Suppressor macrophage (primary cell): ENCODE measurements around the gene PBXIP1.
"Not testable (repeated sequence)": the region's sequence is repeated elsewhere in the genome, so short reads cannot be mapped to it uniquely, and the experiment has no call there.

Source experiments
- DNase-seq, 4 experiments: peaks; one replicate each; pipeline ENCODE4 v3.0.0-alpha.2; 2020 to 2022

PBXIP1 gene

DNA sequence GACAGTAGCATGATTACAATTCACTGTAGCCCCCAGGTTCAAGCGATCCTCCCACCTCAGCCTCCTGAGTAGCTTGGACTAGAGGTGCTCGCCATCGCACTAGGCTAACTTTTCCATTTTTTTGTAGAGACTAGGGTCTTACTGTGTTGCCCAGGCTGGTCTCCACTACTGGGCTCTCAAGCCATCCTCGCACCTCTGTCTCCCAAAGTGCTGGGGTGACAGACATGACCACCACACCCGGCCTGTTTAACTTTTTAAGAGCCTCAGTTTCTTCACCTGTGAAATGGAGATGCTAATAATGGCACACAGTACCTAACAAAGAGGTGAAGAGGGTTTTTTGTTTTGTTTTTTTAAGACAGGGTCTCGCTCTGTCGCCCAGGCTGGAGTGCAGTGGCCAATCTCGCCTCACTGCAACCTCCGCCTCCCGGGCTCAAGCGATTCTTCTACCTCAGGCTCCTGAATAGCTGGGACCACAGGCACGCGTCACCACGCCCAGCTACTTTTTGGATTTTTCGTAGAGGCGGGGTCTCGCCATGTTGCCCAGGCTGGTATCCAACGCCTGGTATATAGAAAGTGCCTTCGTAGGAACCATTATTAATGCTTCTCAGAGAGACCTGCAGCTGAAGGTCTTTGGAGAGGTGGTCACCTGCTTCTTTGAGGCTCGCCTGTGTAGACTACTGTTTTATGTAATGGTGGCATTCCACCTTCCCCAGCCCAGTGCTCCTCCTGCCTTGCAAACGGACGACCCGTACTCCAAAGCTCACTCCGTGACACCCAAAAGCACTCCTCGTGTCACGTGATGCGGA lies 19.9 kb downstream of the PBXIP1 start:
- DNase-seq, result no peak

DNA sequence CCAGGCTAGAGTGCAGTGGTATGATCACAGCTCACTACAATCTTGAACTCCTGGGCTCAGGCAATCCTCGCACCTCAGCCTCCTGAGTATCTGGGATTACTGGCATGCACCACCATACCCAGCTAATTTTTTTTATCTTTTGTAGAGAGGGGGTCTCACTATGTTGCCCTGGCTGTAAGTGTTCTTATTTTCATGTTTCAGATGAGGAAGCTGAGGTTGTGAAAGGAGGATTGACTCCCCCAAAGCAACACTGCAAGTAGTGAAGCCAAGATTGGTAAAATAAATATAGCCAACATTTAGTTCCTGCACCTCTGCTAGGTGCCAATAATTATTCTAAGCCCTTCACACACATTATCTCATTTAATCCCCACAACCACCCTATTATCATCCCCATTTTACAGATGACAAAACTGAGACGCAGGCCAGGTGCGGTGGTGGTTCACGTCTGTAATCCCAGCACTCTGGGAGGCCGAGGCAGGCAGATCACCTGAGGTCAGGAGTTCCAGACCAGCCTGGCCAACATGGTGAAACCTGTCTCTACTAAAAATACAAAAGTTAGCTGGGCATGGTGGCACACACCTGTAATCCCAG lies 21.4 kb downstream of the PBXIP1 start:
- DNase-seq, result no peak

DNA sequence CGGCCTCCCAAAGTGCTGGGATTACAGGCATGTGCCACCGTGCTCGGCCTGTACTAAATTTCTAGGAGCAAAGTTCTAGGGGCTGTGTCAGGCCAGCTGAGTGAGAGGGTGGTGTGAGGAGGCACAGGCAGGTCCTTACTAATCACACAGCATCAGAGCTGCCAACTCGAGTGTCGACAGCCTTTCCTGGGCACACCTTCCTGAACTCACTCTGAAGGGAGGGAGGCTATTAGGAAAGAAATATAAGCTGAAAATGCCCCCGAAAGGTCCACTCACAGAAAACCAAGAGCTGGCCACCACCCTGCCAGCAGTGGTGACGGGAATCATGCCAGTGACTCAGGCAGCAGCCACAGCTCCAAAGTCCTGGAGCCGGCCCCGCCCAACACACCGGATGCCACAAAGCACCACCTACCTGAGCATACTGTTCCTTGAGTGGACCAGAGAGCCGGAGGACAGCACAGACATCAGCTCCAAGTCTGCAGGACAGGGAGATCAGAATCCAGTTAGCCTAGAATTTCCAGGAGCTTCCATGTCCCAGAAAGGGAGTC lies 23.9 kb downstream of the PBXIP1 start:
- DNase-seq, result no peak

DNA sequence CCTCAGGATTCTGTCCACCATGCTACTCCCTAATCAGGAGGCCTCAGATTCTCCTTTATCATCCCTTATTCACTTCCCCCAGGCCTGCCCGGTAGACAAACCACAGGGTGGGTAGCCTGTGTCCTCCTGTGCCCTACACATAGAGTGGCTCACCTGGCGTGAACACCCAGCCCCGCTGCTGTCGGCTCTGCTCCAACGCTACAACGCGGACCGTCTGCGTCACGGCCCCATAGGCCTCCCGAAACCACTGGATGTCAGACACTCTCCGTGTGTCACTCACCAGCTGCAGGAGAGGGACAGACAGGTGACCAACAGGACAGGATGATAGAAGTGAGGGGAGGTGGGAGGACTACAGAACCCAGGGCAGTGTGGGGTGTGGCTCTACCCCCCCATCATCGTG lies 29.7 kb downstream of the PBXIP1 start:
- no peak for DNase-seq

DNA sequence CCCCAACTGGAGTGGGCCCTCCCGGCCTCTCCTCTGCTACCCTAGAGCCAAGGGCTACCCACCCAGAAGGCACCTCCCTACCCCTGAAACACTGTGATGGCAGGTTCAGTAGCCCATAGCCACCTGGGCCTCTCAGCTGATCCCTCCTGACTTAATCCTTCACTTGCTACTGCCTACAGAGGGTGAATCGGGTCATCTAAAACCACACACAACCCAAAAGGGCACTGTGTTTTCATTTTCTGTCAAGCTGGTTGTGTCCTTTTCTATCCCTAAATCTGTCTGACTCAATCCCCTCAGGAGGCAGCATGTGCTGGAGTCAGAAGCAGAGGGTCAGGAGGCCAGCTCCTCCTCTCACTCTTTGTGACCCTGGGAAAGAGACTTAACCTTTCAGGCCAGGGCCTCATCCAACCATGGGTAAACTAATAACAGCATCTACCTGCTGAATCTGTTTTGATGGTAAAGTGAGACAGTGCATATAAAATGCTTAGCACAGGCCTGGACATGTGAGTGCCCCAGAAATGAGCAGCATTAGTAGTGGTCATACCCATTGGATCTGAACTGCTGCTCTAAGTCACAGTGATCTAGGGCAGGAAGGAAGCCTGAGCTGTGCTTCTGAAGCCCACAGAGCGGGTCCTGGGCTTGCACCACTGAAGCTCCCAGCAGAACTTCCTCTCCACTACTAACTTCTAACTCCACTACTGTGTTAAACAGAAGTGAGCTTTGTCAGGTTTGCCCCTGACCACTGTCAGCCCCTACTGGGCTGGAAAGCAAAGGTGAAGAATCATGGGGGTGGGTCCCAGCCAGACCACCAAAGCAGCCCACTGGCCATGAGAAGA lies 30.3 kb downstream of the PBXIP1 start:
- DNase-seq, result peak; percentile 16 to 49 (median 38)

DNA sequence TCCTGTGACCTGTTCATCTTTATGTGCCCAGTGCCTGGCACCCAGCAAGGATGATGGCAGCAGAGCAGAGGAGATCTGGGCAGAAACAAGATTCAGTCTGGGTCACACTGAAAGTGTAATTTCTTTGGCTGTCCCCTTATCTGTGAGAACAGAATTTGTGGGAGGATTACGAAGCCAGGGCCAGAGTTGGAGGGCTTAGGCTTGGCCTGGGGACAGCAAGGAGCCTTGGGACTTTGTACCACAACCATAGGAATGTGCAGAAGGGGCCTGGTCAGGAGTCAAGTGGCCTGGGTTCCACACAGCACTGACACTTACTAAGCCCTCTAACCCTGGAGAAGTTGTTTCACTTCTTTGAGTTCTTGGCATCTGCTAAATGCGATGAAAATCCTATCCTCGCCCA lies 32.2 kb downstream of the PBXIP1 start:
- DNase-seq, result no peak

DNA sequence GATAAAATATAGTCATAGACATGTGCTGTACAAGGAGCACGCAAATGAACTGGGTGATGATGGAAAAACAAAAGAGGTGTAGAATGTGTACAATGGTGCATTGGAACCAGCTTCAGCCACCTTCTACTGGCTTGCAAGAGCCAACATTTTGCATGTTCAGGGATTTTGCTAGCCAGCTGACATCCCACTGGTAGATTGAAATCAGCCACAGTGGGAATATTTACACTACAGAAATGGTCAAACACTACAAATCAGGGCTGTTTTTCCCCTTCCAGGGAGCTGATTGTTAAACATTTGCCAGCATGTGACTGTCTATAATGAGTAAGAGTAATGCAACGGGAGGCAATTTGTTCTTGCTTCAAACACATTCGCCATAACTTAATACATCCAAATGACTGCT lies 42.6 kb downstream of the PBXIP1 start:
- no peak for DNase-seq

DNA sequence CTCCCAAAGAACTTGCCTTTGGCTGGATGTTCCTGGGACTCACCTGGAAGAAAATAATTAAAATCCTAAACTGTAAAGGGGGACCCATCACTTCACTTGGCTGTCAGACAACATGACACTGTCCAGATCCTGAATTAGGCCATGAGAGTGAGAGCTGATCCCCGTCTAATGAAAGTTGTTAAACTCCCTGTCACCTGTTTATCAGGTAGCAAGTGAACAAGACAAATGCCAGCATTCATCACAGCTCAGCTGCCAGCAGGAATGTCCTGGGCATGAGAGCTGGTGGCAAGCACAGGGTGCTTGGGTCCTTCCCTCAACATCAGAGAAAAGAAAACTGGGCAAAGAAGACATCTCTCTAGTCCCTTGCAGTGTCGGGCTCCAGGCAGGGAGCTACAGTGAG lies 43.1 kb downstream of the PBXIP1 start:
- DNase-seq, result no peak

DNA sequence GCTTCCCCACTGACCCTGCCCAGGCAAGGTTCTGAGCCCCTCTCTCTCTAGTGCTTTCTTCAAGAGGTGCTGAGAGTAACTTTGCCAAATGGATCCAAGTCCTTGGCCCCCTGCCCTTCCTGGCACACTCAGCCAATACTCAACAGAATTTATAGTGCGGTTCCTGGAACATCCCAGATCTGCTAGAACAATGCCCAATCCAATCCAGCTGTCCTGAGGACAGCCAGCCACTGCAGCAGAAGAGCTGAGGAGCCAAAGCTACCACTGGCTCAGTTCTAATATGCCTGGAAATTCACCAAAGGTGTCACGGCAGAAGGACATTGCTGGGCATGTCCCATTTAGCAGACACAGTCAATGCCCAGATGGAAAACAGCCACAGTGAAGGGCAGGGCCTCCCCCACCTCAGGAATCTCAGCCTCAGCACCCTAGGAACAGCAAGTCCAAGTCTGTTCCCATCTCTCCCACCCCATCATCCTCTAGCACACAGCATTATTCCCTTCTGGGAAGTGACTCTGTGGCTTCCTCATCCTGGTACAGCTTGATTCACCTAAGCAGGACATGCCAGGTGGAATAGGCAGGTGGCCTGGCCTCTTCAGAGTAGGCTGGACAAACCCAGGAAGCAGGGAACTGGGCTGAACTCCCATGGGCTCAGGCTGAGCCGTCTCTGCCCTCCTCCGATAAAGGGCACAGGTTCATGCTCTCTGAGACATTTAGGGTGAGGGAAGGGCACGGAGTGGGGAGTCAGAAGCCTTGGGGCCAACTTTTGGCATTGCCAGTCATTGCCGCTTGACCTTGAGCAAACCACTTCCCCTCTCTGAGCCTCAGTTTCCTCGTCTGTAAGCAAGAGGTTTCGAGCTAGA lies 44.0 kb downstream of the PBXIP1 start:
- no peak for DNase-seq

DNA sequence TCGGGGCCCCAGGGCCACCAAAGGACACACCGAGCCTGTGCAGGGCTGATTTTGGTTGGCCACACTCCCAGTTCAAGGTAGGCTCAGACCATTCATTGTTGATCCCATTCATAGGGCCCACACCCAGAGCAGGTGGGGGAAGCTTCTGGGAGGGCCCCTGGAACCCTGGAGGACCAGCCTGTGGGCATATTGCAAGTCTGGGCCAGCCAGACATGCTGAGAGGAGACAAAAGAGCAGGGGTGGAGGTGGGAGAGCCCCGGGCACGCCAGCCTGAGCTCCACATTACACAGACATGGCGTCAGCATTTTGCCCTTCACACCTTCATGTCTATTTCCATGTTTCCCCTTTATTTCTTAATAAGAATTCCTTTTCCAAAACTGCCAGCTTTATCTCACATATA lies 45.0 kb downstream of the PBXIP1 start:
- no peak for DNase-seq

DNA sequence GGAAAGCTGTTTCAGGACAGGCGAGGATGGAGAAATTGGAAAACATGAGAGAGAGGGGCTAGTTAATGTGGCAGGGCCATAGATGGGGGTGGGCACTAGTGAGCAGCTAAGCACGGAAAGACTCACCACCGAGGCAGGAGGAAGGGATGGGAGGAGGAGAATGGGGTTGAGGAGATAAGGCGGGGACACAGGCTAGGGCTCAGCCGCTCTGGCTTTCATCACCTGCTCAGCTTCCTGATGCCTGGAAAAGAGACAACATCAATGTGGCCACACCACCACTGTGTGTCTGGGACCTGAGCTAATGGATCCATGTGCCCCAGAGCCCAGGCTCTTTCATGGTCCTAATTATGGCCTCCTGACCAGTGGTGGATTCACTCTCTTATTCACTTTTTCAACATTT lies 47.0 kb downstream of the PBXIP1 start:
- DNase-seq, result no peak

DNA sequence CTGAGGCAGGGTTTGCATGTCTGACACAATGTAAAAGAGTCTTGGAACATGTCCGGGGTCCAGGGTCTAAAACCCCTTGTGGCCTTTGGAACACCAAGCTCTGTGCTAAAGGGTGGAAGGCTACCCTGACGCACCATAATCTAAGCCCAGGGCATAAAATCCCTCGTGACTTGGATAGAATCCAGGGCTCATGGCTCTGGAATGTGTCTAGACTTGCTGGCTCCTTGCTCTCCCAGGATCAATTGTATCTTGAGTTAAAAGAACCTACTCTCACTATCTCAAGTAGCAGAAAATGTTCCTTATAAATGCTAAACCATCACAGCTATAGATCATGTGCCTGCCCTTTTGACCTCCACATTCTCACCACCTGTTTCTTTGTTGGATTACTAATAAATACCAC lies 47.8 kb downstream of the PBXIP1 start:
- DNase-seq, result not testable (repeated sequence)

DNA sequence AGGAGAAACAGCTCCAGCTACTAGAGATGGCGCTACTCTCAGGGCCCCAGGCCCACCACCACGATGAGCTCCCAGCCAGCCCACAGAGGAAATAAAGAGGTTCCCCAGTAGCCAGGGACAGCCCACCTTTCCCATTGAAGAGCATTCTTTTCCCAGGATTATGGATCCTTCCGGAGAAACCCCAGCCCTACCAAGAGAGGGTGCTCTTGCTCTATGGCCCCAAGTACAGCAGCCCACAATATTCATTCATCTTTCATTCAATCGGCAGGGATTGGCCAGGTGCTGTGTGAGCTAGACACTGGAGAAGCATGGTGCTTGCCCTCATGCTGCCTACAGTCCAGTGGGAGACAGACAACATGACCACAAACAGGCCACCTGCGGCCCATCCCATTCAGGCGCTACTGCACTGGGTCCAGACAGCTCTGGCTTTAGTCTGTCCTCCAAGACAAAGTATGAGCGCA lies 49.2 kb downstream of the PBXIP1 start:
- peak in 3 of 4 experiments; percentile 17 to 20 (median 17) for DNase-seq

DNA sequence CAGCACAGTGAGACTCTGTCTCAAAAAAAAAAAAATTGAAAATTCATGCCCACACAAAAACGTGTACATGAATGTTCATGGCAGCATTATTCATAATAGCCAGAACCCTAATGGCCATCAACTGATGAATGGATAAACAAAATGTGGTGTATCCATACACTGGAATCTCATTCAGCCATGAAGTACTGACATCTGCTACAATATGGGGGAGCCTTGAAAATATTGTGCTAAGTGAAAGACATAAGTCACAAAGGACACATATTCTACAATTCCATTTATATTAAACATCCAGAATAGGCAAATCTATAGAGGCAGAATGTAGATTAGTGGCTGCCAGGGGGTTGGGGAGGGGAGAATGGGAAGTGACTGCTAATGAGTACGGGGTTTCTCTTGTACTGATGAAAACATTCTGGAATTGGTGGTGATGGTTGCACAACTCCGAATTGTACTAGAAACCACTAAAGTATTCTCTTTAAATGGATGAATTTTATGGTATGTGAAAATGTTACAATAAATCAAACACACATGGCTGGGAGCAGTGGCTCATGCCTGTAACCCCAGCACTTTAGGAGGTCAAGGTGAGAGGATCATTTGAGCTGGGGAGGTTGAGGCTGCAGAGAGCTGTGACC lies 52.8 kb downstream of the PBXIP1 start:
- no peak for DNase-seq

DNA sequence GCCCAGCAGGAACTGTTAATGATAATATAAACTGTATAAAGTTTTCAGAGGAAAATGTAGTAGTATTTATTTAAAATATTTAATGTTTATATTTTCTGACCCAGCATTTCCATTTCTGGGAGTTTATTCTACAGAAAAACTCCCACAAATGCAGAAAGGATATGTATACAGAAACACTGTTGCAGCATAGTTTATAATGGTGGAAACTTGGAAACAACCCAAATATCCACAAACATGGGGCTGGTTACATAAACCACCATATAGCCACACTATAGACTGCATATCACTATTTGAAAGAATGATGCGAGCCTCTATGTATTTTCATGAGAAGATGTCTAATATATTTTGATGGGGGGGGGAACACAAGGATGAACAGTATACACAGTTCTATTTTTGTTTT lies 54.3 kb downstream of the PBXIP1 start:
- no peak for DNase-seq

DNA sequence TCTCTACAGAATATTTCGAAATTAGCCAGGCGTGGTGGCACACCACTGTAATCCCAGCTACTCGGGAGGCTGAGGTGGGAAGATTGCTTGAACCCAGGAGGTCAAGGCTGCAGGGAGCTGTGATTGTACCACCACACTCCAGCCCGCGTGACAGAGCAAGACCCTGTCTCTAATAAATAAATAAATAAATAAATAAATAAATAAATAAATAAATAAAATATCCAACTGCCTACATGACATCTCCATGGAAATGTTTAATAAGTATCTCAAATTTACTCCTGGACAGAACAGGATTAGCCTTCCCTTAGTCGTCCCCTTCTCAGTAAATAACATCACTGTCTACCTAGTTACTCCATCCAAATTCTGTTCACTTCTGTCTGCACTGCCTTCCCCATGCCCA lies 56.9 kb downstream of the PBXIP1 start:
- DNase-seq, result no peak

DNA sequence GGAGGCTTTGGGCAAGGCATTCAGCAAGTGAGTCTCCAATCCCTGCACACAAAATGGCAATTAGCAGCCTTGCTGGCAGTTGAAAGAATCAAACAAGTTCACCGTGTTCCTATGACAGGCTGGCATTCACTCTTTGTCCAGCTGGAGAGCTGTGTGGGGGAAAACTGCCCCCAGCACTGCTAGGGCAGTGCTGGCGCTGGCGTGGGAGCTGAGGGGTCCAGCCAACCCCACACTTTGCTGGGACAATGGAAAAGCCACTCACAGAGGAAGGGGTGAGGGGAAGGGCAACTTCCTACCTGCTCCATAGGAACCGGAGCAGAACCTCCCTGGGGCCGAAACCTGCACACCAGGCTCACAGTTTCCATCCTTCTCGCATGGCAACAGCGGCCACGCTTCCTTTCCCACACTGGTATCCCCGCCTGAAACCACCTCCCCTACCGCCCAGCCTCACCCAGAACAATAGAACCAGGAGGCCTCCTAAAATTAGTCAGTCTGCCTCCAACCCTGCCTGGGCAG lies 59.1 kb downstream of the PBXIP1 start:
- no peak for DNase-seq

DNA sequence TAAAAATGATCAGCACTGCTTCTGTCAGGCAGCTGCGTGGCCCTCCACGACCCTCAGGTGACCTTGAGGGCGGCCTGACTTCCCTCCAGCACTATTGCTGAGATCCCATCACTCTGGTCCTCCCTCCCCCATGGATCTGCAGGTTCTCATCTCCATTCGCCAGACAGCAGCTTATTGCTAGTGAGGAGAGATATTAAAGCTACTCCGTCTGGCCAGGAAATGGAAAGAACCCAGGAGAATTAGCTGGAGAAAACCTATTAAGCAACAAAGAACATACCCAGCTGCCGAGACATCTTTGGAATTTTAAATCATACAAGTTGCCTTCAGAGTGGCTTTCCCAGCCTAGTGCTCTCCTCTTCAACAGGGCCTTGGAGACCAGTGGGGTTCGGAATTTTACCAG lies 60.1 kb downstream of the PBXIP1 start:
- no peak for DNase-seq
